Adrenal gland (tissue), 12 donors: ENCODE data around the gene HJURP. TPM values are rescaled to one million over a fixed set of nuclear protein-coding genes. Genes with fewer than 3 reads are reported as not detected.
A peak's percentile ranks its signal among the peaks of the same experiment; 100 is the strongest.

ENCODE experiments used
- DNase-seq, 7 donors: peaks; one replicate each; pipeline ENCODE4 v3.0.0-alpha.2; 2019 to 2020
- H3K27ac ChIP-seq, 5 donors: fragments of 200-600 bp; sonication (generic) in 4 of 5; 1 replicate in 3 of 5; 2 replicates in 2 of 5; pipeline versions ENCODE4 v1.5.1 to v1.8.0; 2016 to 2020; ENCODE audit warnings: mild to moderate bottlenecking in 1 of 5
- H3K27me3 ChIP-seq: fragments of 200-600 bp; 2 replicates; pipeline ENCODE4 v1.8.0; 2021
- H3K36me3 ChIP-seq, 2 donors: fragments of 200-600 bp; replicated peaks in 1 of 2; 1 replicate in 1 of 2; 2 replicates in 1 of 2; pipeline versions ENCODE4 v1.5.1 to v1.8.0; 2018 to 2022
- H3K4me1 ChIP-seq, 2 donors: fragments of 200-600 bp; replicated peaks in 1 of 2; 1 replicate in 1 of 2; 2 replicates in 1 of 2; pipeline versions ENCODE4 v1.5.1 to v1.8.0; 2018 to 2021
- H3K4me3 ChIP-seq, 4 donors: fragments of 200-600 bp; sonication (generic) in 3 of 4; one replicate each; pipeline ENCODE4 v1.5.1; 2016 to 2018
- H3K9me3 ChIP-seq, 3 donors: fragments of 200-600 bp; sonication (generic) in 1 of 3; replicated peaks in 1 of 3; 1 replicate in 2 of 3; 2 replicates in 1 of 3; pipeline versions ENCODE4 v1.5.1 to v1.8.0; 2016 to 2021
- CTCF ChIP-seq, 6 experiments: fragments of 450-650 bp in 4 of 6; fragments of 200-600 bp in 2 of 6; sonication (generic) in 1 of 6; IDR thresholded peaks; 1 replicate in 5 of 6; 2 replicates in 1 of 6; pipeline versions ENCODE4 v1.5.1 to v1.8.0; 2016 to 2021; ENCODE audit warnings: antibody characterized with exemption in 6 of 6, mild to moderate bottlenecking in 2 of 6, moderate library complexity in 1 of 6
- POLR2A ChIP-seq, 2 donors: fragments of 450-650 bp; IDR thresholded peaks; one replicate each; pipeline ENCODE4 v1.6.1; 2017; ENCODE audit warnings: antibody characterized with exemption in 2 of 2, mild to moderate bottlenecking in 2 of 2, moderate library complexity in 1 of 2
- WGBS, 4 donors: extraction: QIAGEN DNeasy Blood & Tissue Kit in 2 of 4; methylation state at CpG; one replicate each; pipeline versions ENCODE4 v1.1.5 to v1.1.7; 2013 to 2017; 5-methylcytosine and 5-hydroxymethylcytosine counted together
- intact Hi-C, 2 donors: fragments of 100-400 bp; cut with DNase I; formaldehyde crosslinking; loops; one replicate each; pipeline versions ENCODE4 v1.14.1 to v1.15.0; 2022 to 2023
- polyA plus RNA-seq, 3 donors: library from polyadenylated mRNA; stranded (reverse); fragments of 200-250 nt in 2 of 3; fragments of 350-450 nt in 1 of 3; fragmentation: Illumina TruSeq in 1 of 3; extraction: RNeasy Lipid Tissue Mini Kit (QIAGEN cat#74804) in 1 of 3; gene quantifications; one replicate each; pipeline ENCODE4 v1.2.3, GENCODE V29; 2013 to 2014
- total RNA-seq, 9 donors: library from RNA; depleted of rRNA in 4 of 9; stranded (reverse); fragments of >200 nt in 4 of 9; fragments of 120-200 nt in 1 of 9; fragmentation: NEBNext Ultra II Directional in 1 of 9; extraction: Animal tissue kit (Norgen Biotek cat#: 25700) in 1 of 9; gene quantifications; one replicate each; pipeline versions ENCODE4 v1.1.0 to v1.2.4, GENCODE V29; 2013 to 2023
- donor health status: healthy with polysubstance abuse.
- donor health status: Bipolar disorder and iron deficiency.
- donor health status: DM: yes; HTN: yes; CAD: no.
- donor health status: DM: no; HTN: no; CAD: no.
- donor health status: DM: no; HTN: no; CAD: no.
- donor health status: DM: yes; HTN: yes; CAD: no.

The HJURP gene
- total and polyA plus RNA-seq, 12 donors = 0.28 to 7.5 (median 1.6) TPM

GRCh38 chr2:233811087-233811486 is 43.2 kb downstream of the HJURP start:
- Histone ChIP-seq H3K4me1 (no peaks in the 10 kb centered on the region), H3K4me3 (no peak overlapping the region), H3K27me3 (no peaks in the 10 kb centered on the region), H3K27ac (no peak overlapping the region), H3K9me3 (no peaks in the 10 kb centered on the region), H3K36me3 (no peaks in the 10 kb centered on the region)
- intact Hi-C loops = no loop called here
- WGBS, 4 donors = 76 to 90% (median 83%) methylated on average over 3 to 4 of the region's 4 CpGs
- TF ChIP-seq POLR2A (IDR thresholded peaks at IDR 0.05) (no peak), CTCF (IDR thresholded peaks at IDR 0.05) (no peak)
- peak in 1 of 7 donors; percentile 2 for DNase-seq

- WGBS, 4 donors = 86 to 91% (median 88%) methylated on average over 3 to 6 of the region's 6 CpGs
- Histone ChIP-seq H3K36me3 (no peaks in the 10 kb centered on the region), H3K9me3 (no peaks in the 10 kb centered on the region), H3K4me3 (no peak overlapping the region), H3K27me3 (no peaks in the 10 kb centered on the region), H3K4me1 (no peaks in the 10 kb centered on the region), H3K27ac (no peak overlapping the region)
- intact Hi-C loops = no loop called here
- TF ChIP-seq CTCF (IDR thresholded peaks at IDR 0.05) (no peak), POLR2A (IDR thresholded peaks at IDR 0.05) (no peak)
- DNase-seq = peak in 1 of 7 donors; percentile 1
These were observed 44.0 kb downstream of the HJURP start for GRCh38 chr2:233810385-233810784.

- no peaks in the 10 kb centered on the region for H3K4me1 ChIP-seq
- TF ChIP-seq POLR2A (IDR thresholded peaks at IDR 0.05) (no peak), CTCF (IDR thresholded peaks at IDR 0.05) (no peak)
These were observed 46.1 kb downstream of the HJURP start for GRCh38 chr2:233807966-233808935.

GRCh38 chr2:233807215-233807865 is 47.0 kb downstream of the HJURP start:
- Histone ChIP-seq H3K4me3 (no peak overlapping the region), H3K4me1 (no peaks in the 10 kb centered on the region), H3K27me3 (peaks cover 4% of the 10 kb centered on the region), H3K36me3 (no peaks in the 10 kb centered on the region), H3K9me3 (no peaks in the 10 kb centered on the region), H3K27ac (no peak overlapping the region)
- 59 to 76% (median 74%) methylated on average over 7 to 12 of the region's 12 CpGs for WGBS, 4 donors
- TF ChIP-seq POLR2A (IDR thresholded peaks at IDR 0.05) (no peak), CTCF (IDR thresholded peaks at IDR 0.05) (no peak)
- intact Hi-C loops = no loop called here
- peak in 3 of 7 donors; percentile 5 to 18 (median 5) for DNase-seq

More at GRCh38 chr2:233807966-233808935, 46.1 kb downstream of the HJURP start:
- intact Hi-C loops = no loop called here
- no peaks in the 10 kb centered on the region for H3K36me3 ChIP-seq
- H3K27ac ChIP-seq = no peak overlapping the region
- no peak overlapping the region for H3K4me3 ChIP-seq
- peak in 3 of 7 donors; percentile 4 to 14 (median 7) for DNase-seq
- 66 to 78% (median 70%) methylated on average over 5 to 10 of the region's 10 CpGs for WGBS, 4 donors
- H3K9me3 ChIP-seq = no peaks in the 10 kb centered on the region
- no peaks in the 10 kb centered on the region for H3K27me3 ChIP-seq
